ENCODE measurements around the gene PCOLCE2.
"Not testable (repeated sequence)": the region's sequence is repeated elsewhere in the genome, so short reads cannot be mapped to it uniquely, and the experiment has no call there.

Gene PCOLCE2

GRCh38 chr3:142898346-142899213, 9.7 kb upstream of the PCOLCE2 start:
- no peak for DNase-seq

GRCh38 chr3:142897807-142898206, 8.9 kb upstream of the PCOLCE2 start:
- DNase-seq = no peak

GRCh38 chr3:142896996-142897395, 8.1 kb upstream of the PCOLCE2 start:
- no peak for DNase-seq

GRCh38 chr3:142896201-142896755, 7.4 kb upstream of the PCOLCE2 start:
- DNase-seq = no peak

GRCh38 chr3:142894493-142894892, 5.6 kb upstream of the PCOLCE2 start:
- DNase-seq = no peak

GRCh38 chr3:142892714-142893113, 3.8 kb upstream of the PCOLCE2 start:
- DNase-seq = no peak

- no peak for DNase-seq
Observed at GRCh38 chr3:142890592-142890991, 1.7 kb upstream of the PCOLCE2 start.

- no peak for DNase-seq
Observed at GRCh38 chr3:142889212-142890014, 530 bp upstream of the PCOLCE2 start.

- DNase-seq = no peak
Observed at GRCh38 chr3:142888099-142888480, 793 bp downstream of the PCOLCE2 start.

GRCh38 chr3:142886940-142887339, 1.9 kb downstream of the PCOLCE2 start:
- no peak for DNase-seq

GRCh38 chr3:142886021-142886420, 2.9 kb downstream of the PCOLCE2 start:
- no peak for DNase-seq

- no peak for DNase-seq
Observed at GRCh38 chr3:142884531-142884930, 4.4 kb downstream of the PCOLCE2 start.

- DNase-seq = not testable (repeated sequence)
Observed at GRCh38 chr3:142883534-142883933, 5.3 kb downstream of the PCOLCE2 start.

GRCh38 chr3:142881445-142882224, 7.2 kb downstream of the PCOLCE2 start:
- DNase-seq = no peak

- DNase-seq = no peak
Observed at GRCh38 chr3:142878649-142879300, 10.1 kb downstream of the PCOLCE2 start.

- no peak for DNase-seq
Observed at GRCh38 chr3:142876417-142876816, 12.5 kb downstream of the PCOLCE2 start.

- no peak for DNase-seq
Observed at GRCh38 chr3:142875583-142876207, 13.2 kb downstream of the PCOLCE2 start.

GRCh38 chr3:142875099-142875498, 13.8 kb downstream of the PCOLCE2 start:
- DNase-seq = no peak

GRCh38 chr3:142868382-142868781, 20.5 kb downstream of the PCOLCE2 start:
- DNase-seq = not testable (repeated sequence)

- DNase-seq = no peak
Observed at GRCh38 chr3:142866841-142867631, 21.8 kb downstream of the PCOLCE2 start.

All from activated CD4-positive, CD25-positive, alpha-beta regulatory T cell (primary cell).